Erythroblast (primary cell): Measurements from ENCODE around the gene SLC35F1.

Experiments used
- GATA1 ChIP-seq: IDR thresholded peaks from 2 replicates; pipeline ENCODE4 v1.6.1; 2011; ENCODE audit warnings: low read depth, mild to moderate bottlenecking, control low read depth, low read length, moderate library complexity
- POLR2A ChIP-seq: IDR thresholded peaks from 2 replicates; pipeline ENCODE4 v1.6.1; 2011; ENCODE audit warnings: mild to moderate bottlenecking, low read length

GRCh38 chr6:118016532-118016931 lies 109.5 kb downstream of the SLC35F1 start:
- TF ChIP-seq POLR2A (no peak), GATA1 (no peak)
